Lower leg skin (tissue), 3 donors: Measurements from ENCODE around the gene HDGFL2.

ENCODE experiments used
- CTCF ChIP-seq, 3 donors: fragments of 450-650 bp; IDR thresholded peaks; one replicate each; pipeline ENCODE4 v1.5.1; 2016; ENCODE audit warnings: antibody characterized with exemption in 3 of 3, mild to moderate bottlenecking in 3 of 3, moderate library complexity in 2 of 3
- POLR2A ChIP-seq, 2 donors: fragments of 450-650 bp; IDR thresholded peaks; one replicate each; pipeline ENCODE4 v1.6.1; 2016 to 2017; ENCODE audit warnings: antibody characterized with exemption in 2 of 2, mild to moderate bottlenecking in 1 of 2, moderate library complexity in 1 of 2

GRCh38 chr19:4521170-4521887 lies 49.2 kb downstream of the HDGFL2 start:
- TF ChIP-seq POLR2A (IDR thresholded peaks at IDR 0.05) = no peak
- TF ChIP-seq CTCF (IDR thresholded peaks at IDR 0.05) = no peak
